ENCODE results near the gene BPIFB1.

DNA sequence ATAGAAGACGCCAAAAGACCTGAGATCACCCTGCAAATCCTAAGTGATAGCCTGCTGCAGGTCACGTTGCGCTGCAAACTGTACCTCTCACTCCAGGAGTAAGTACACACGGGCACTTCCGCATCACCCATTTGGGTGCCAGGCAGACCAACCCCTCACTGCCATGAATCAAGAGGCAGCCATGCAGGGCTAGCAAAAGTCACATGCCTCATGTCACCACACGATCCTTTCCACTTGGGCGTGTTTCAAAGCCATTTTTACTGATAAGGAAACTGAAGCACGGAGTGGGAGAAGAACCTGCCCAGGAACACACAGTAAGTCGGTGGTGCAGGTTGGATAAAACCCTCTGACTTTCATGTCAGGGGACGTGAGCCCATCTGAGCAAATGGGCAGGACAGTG, 37.0 kb downstream of the BPIFB1 start:
- TF ChIP-seq, protein P1, sequence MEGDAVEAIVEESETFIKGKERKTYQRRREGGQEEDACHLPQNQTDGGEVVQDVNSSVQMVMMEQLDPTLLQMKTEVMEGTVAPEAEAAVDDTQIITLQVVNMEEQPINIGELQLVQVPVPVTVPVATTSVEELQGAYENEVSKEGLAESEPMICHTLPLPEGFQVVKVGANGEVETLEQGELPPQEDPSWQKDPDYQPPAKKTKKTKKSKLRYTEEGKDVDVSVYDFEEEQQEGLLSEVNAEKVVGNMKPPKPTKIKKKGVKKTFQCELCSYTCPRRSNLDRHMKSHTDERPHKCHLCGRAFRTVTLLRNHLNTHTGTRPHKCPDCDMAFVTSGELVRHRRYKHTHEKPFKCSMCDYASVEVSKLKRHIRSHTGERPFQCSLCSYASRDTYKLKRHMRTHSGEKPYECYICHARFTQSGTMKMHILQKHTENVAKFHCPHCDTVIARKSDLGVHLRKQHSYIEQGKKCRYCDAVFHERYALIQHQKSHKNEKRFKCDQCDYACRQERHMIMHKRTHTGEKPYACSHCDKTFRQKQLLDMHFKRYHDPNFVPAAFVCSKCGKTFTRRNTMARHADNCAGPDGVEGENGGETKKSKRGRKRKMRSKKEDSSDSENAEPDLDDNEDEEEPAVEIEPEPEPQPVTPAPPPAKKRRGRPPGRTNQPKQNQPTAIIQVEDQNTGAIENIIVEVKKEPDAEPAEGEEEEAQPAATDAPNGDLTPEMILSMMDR (IDR thresholded peaks at IDR 0.05): no peak
- TF ChIP-seq POLR2A (IDR thresholded peaks at IDR 0.05): no peak
